ENCODE measurements around the gene TRABD2A. TPM values are rescaled to one million over a fixed set of nuclear protein-coding genes. Genes with fewer than 3 reads are reported as not detected.
"Not testable (repeated sequence)": the region's sequence is repeated elsewhere in the genome, so short reads cannot be mapped to it uniquely, and the experiment has no call there.

The TRABD2A gene
- total and polyA plus RNA-seq, 2 of the 13 experiments (the other 11 are each of a cell fraction or from before 2014, with no cell fraction given), result 0.15 TPM; not detected in 1

DNA sequence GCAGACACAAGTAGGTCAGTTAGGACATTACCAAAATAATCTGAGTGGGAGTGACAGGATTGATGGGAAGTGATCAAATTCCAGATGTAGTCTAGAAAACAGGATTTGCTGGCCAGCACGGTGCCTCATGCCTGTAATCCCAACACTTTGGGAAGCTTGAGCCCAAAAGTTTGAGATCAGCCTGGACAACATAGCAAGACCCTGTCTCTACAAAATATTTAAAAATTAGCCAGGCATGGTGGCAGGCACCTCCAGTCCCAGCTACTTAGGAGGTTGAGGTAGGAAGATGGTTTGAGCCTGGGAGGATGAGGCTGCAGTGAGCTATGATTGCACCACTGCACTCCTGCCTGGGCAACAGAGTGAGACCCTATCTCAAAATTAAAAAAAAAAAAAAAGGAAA is 5.3 kb downstream of the TRABD2A start:
- H3K4me2 ChIP-seq (ENCODE audit: low read depth, low read length); H3K79me2 ChIP-seq (ENCODE audit: insufficient read depth, low read length); BruUV-seq (replicated peaks); H2AFZ ChIP-seq (ENCODE audit: low read length); DNase-seq (ENCODE audit: low spot score); H3K36me3 ChIP-seq (replicated peaks in 1 of 2; ENCODE audit: control insufficient read depth in 1 of 2, insufficient read depth in 2 of 2, low read length in 2 of 2); POLR2A ChIA-PET; H4K20me1 ChIP-seq (ENCODE audit: insufficient read depth, low read length); CTCF ChIA-PET (ENCODE audit: low intra/inter-chr PET ratio, low total read pairs); H3K9ac ChIP-seq (ENCODE audit: insufficient read depth, low read depth, low read length); in situ Hi-C loops (cut with HindIII; ENCODE audit: extremely low pct_ligation_motif_present, low pct_unique_long_range_greater_than_20kb); H3K27ac ChIP-seq (ENCODE audit: extremely low read length, insufficient read depth, low read length); ATAC-seq; intact Hi-C loops (cut with micrococcal nuclease; ENCODE audit: unreplicated experiment); FAIRE-seq; H3K4me3 ChIP-seq (replicated peaks in 1 of 3; ENCODE audit: insufficient read depth in 1 of 3, low read depth in 2 of 3, low read length in 3 of 3); H3K9me3 ChIP-seq (ENCODE audit: low read length): not testable (repeated sequence)
- TF ChIP-seq ZNF121 (CRISPR knock-in tag; IDR thresholded peaks at IDR 0.05), result 0 out of 2 replicates have a peak, but pooled peaks have one; percentile 25
- H3K4me1 ChIP-seq (ENCODE audit: insufficient read depth, low read length), result peaks cover 22% of the 10 kb centered on the region
- peaks cover 9 to 42% of the 10 kb centered on the region in 2 experiments for H3K27me3 ChIP-seq (ENCODE audit: control insufficient read depth in 1 of 2, insufficient read depth in 2 of 2, low read length in 2 of 2)
- 83% methylated on average over 1 of the region's 1 CpG for WGBS (ENCODE audit: low lambda C conversion rate)

DNA sequence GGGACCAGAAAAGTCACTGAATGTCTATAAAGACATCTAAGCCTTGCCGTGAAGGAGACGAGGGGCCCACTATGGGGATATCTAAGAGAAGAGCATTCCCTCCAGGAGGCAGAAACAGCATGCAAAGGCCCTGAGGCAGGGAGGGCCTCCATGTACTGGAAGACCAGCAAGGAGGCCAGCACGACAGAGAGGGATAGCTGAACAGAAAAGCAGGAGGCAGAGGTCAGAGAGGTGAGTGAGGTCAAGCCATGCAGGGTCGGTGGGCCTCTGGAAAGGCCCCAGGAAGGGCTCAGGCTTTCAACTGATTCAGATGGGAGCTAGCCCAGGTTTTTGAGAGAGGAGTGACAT is 5.7 kb downstream of the TRABD2A start:
- Histone ChIP-seq H3K4me3 (replicated peaks in 1 of 3; ENCODE audit: insufficient read depth in 1 of 3, low read depth in 2 of 3, low read length in 3 of 3) (no peak overlapping the region), H3K27ac (ENCODE audit: extremely low read length, insufficient read depth, low read length) (no peak overlapping the region), H3K4me2 (ENCODE audit: low read depth, low read length) (no peak overlapping the region), H3K4me1 (ENCODE audit: insufficient read depth, low read length) (peaks cover 17% of the 10 kb centered on the region), H3K27me3 (ENCODE audit: control insufficient read depth in 1 of 2, insufficient read depth in 2 of 2, low read length in 2 of 2) (peaks cover 6 to 38% of the 10 kb centered on the region in 2 experiments; a peak in 4 of 5 replicates), H3K9me3 (ENCODE audit: low read length) (no peaks in the 10 kb centered on the region), H3K79me2 (ENCODE audit: insufficient read depth, low read length) (no peaks in the 10 kb centered on the region), H3K9ac (ENCODE audit: insufficient read depth, low read depth, low read length) (no peak overlapping the region), H2AFZ (ENCODE audit: low read length) (no peak overlapping the region), H3K36me3 (replicated peaks in 1 of 2; ENCODE audit: control insufficient read depth in 1 of 2, insufficient read depth in 2 of 2, low read length in 2 of 2) (no peaks in the 10 kb centered on the region), H4K20me1 (ENCODE audit: insufficient read depth, low read length) (peaks cover 1% of the 10 kb centered on the region; the same call in 1 of the 2 replicates)
- no peak for ATAC-seq
- FAIRE-seq, result no peak
- ChIA-PET POLR2A (no interaction called here), CTCF (ENCODE audit: low intra/inter-chr PET ratio, low total read pairs) (no interaction called here)
- DNase-seq (ENCODE audit: low spot score), result no peak
- no TSS peak for BruUV-seq (replicated peaks)
- TF ChIP-seq HMG20B (CRISPR knock-in tag; conservative IDR thresholded peaks at IDR 0.05), result no peak
- no peak for TF ChIP-seq ATRX (CRISPR knock-in tag; IDR thresholded peaks at IDR 0.05; ENCODE audit: borderline replicate concordance)
- TF ChIP-seq ZNF446 (CRISPR knock-in tag; IDR thresholded peaks at IDR 0.05), result no peak
- TF ChIP-seq AHR (CRISPR knock-in tag; IDR thresholded peaks at IDR 0.05), result no peak
- no peak for TF ChIP-seq NFYC (CRISPR knock-in tag; IDR thresholded peaks at IDR 0.05)
- intact Hi-C loops (cut with micrococcal nuclease; ENCODE audit: unreplicated experiment), result no loop called here
- WGBS (ENCODE audit: low lambda C conversion rate), result 19% methylated on average over 4 of the region's 4 CpGs
- in situ Hi-C loops (cut with HindIII; ENCODE audit: extremely low pct_ligation_motif_present, low pct_unique_long_range_greater_than_20kb), result no loop called here
